Epithelial cell of proximal tubule (primary cell): Measurements from ENCODE around the gene PPFIA1. TPM values are rescaled to one million over a fixed set of nuclear protein-coding genes. Genes with fewer than 3 reads are reported as not detected.

Experiments used
- DNase-seq: peaks from one replicate; pipeline ENCODE4 v3.0.0-alpha.2; 2011; ENCODE audit warnings: low read depth
- H3K4me3 ChIP-seq: 2 replicates; pipeline ENCODE4 v1.5.1; 2011; ENCODE audit warnings: low read depth, mild to moderate bottlenecking, low read length
- CTCF ChIP-seq: conservative IDR thresholded peaks from 2 replicates; pipeline ENCODE4 v1.5.1; 2012; ENCODE audit warnings: low read depth, mild to moderate bottlenecking, low read length
- total RNA-seq: library from RNA; depleted of rRNA; stranded (reverse); fragments of >200 nt; gene quantifications from 2 replicates; pipeline ENCODE4 v1.2.3, GENCODE V29; 2015

The PPFIA1 gene
- total RNA-seq, 1 donor from 2014 or later = 18.0 TPM

- DNase-seq = no peak
- no peak for TF ChIP-seq CTCF
- no peak overlapping the region for H3K4me3 ChIP-seq
Observed at GRCh38 chr11:70296681-70297080, 26.2 kb downstream of the PPFIA1 start.

GRCh38 chr11:70297341-70297740 is 26.9 kb downstream of the PPFIA1 start:
- DNase-seq = no peak
- no peak for TF ChIP-seq CTCF

GRCh38 chr11:70298243-70298915 is 27.9 kb downstream of the PPFIA1 start:
- no peak for DNase-seq
- no peak overlapping the region for H3K4me3 ChIP-seq
- TF ChIP-seq CTCF = no peak

More at GRCh38 chr11:70297341-70297740, 26.9 kb downstream of the PPFIA1 start:
- H3K4me3 ChIP-seq = no peak overlapping the region

- no peak for DNase-seq
- TF ChIP-seq CTCF = no peak
Observed at GRCh38 chr11:70299636-70300035, 29.1 kb downstream of the PPFIA1 start.

GRCh38 chr11:70301191-70301590 is 30.7 kb downstream of the PPFIA1 start:
- TF ChIP-seq CTCF = no peak
- no peak overlapping the region for H3K4me3 ChIP-seq
- DNase-seq = no peak

More at GRCh38 chr11:70299636-70300035, 29.1 kb downstream of the PPFIA1 start:
- no peak overlapping the region for H3K4me3 ChIP-seq

- no peak for DNase-seq
- H3K4me3 ChIP-seq = no peak overlapping the region
- TF ChIP-seq CTCF = no peak
Observed at GRCh38 chr11:70301721-70302418, 31.4 kb downstream of the PPFIA1 start.

GRCh38 chr11:70302419-70302752 is 31.9 kb downstream of the PPFIA1 start:
- H3K4me3 ChIP-seq = no peak overlapping the region
- DNase-seq = no peak
- no peak for TF ChIP-seq CTCF
